Esophagus muscularis mucosa (tissue), 4 donors: ENCODE results near the gene HLA-DPA1. TPM values are rescaled to one million over a fixed set of nuclear protein-coding genes. Genes with fewer than 3 reads are reported as not detected.
A peak's percentile ranks its signal among the peaks of the same experiment; 100 is the strongest.

ENCODE experiments used
- DNase-seq: peaks from one replicate; pipeline ENCODE4 v3.0.0-alpha.2; 2017; ENCODE audit errors: extremely low spot score
- H3K27ac ChIP-seq, 4 donors: fragments of 200-600 bp; sonication (generic); replicated peaks in 1 of 4; 1 replicate in 3 of 4; 2 replicates in 1 of 4; pipeline ENCODE4 v1.5.1; 2016 to 2019; ENCODE audit warnings: mild to moderate bottlenecking in 1 of 4
- H3K27me3 ChIP-seq, 4 donors: fragments of 200-600 bp; sonication (generic); one replicate each; pipeline versions ENCODE4 v1.5.1 to v1.6.0; 2016 to 2019
- H3K36me3 ChIP-seq, 4 donors: fragments of 200-600 bp; sonication (generic); one replicate each; pipeline ENCODE4 v1.5.1; 2016 to 2019
- H3K4me1 ChIP-seq, 4 donors: fragments of 200-600 bp; sonication (generic); one replicate each; pipeline ENCODE4 v1.5.1; 2016 to 2019
- H3K4me3 ChIP-seq, 4 donors: fragments of 200-600 bp; sonication (generic); 1 replicate in 2 of 4; 2 replicates in 2 of 4; pipeline ENCODE4 v1.5.1; 2016 to 2019; ENCODE audit warnings: mild to moderate bottlenecking in 4 of 4, moderate library complexity in 1 of 4
- H3K9me3 ChIP-seq, 4 donors: fragments of 200-600 bp; sonication (generic); 1 replicate in 3 of 4; 2 replicates in 1 of 4; pipeline ENCODE4 v1.5.1; 2016 to 2019
- EP300 ChIP-seq: sonication (generic); formaldehyde crosslinking; IDR thresholded peaks from one replicate; pipeline ENCODE4 v1.6.1; 2017; ENCODE audit warnings: antibody characterized with exemption
- POLR2A ChIP-seq: fragments of 450-650 bp; IDR thresholded peaks from one replicate; pipeline ENCODE4 v1.6.1; 2017; ENCODE audit warnings: antibody characterized with exemption, moderate library complexity, mild to moderate bottlenecking, low read depth
- POLR2AphosphoS5 ChIP-seq, 2 donors: sonication (generic); formaldehyde crosslinking; IDR thresholded peaks; one replicate each; pipeline ENCODE4 v1.6.1; 2017; ENCODE audit warnings: antibody characterized with exemption in 2 of 2
- WGBS: methylation state at CpG from one replicate; pipeline ENCODE4 v1.1.5; 2018; 5-methylcytosine and 5-hydroxymethylcytosine counted together
- intact Hi-C: fragments of 100-400 bp; cut with DNase I; formaldehyde crosslinking; loops from one replicate; pipeline ENCODE4 v1.15.1; 2023
- total RNA-seq, 4 donors: library from RNA; depleted of rRNA; stranded (reverse); fragments of >200 nt; gene quantifications; one replicate each; pipeline versions ENCODE4 v1.1.0 to v1.2.1, GENCODE V29; 2016
- TF ChIP-seq, protein P1 (sequence below), 3 experiments: fragments of 200-600 bp in 2 of 3; fragments of 450-650 bp in 1 of 3; sonication (generic) in 2 of 3; IDR thresholded peaks; one replicate each; pipeline ENCODE4 v1.5.1; 2017 to 2019; ENCODE audit warnings: antibody characterized with exemption in 3 of 3, mild to moderate bottlenecking in 2 of 3, moderate library complexity in 1 of 3

The HLA-DPA1 gene
- total RNA-seq, 4 donors from 2014 or later = 28.5 to 91.3 (median 65.9) TPM

GRCh38 chr6:33028220-33028849, 45.1 kb downstream of the HLA-DPA1 start:
- DNase-seq = no peak
- no peaks in the 10 kb centered on the region for H3K36me3 ChIP-seq
- WGBS = 12% methylated on average over 1 of the region's 1 CpG
- H3K27ac ChIP-seq = peak overlapping the region; percentile 31 to 65 (median 53)
- TF ChIP-seq POLR2A = no peak
- no peak for TF ChIP-seq POLR2AphosphoS5 (IDR thresholded peaks at IDR 0.05)
- TF ChIP-seq, protein P1, sequence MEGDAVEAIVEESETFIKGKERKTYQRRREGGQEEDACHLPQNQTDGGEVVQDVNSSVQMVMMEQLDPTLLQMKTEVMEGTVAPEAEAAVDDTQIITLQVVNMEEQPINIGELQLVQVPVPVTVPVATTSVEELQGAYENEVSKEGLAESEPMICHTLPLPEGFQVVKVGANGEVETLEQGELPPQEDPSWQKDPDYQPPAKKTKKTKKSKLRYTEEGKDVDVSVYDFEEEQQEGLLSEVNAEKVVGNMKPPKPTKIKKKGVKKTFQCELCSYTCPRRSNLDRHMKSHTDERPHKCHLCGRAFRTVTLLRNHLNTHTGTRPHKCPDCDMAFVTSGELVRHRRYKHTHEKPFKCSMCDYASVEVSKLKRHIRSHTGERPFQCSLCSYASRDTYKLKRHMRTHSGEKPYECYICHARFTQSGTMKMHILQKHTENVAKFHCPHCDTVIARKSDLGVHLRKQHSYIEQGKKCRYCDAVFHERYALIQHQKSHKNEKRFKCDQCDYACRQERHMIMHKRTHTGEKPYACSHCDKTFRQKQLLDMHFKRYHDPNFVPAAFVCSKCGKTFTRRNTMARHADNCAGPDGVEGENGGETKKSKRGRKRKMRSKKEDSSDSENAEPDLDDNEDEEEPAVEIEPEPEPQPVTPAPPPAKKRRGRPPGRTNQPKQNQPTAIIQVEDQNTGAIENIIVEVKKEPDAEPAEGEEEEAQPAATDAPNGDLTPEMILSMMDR (IDR thresholded peaks at IDR 0.05) = no peak
- TF ChIP-seq EP300 = no peak
- H3K9me3 ChIP-seq = no peaks in the 10 kb centered on the region
- H3K27me3 ChIP-seq = peaks cover 0 to 5% (median 0%) of the 10 kb centered on the region in 4 donors
- no peak overlapping the region for H3K4me3 ChIP-seq
- intact Hi-C loops = no loop called here
- H3K4me1 ChIP-seq = peaks cover 0 to 17% (median 2%) of the 10 kb centered on the region in 4 donors

GRCh38 chr6:33024521-33024920, 48.9 kb downstream of the HLA-DPA1 start:
- Histone ChIP-seq H3K4me1 (peaks cover 4 to 22% (median 11%) of the 10 kb centered on the region in 4 donors), H3K4me3 (no peak overlapping the region), H3K27me3 (no peaks in the 10 kb centered on the region), H3K27ac (no peak overlapping the region), H3K36me3 (no peaks in the 10 kb centered on the region), H3K9me3 (no peaks in the 10 kb centered on the region)
- TF ChIP-seq POLR2A (no peak), EP300 (no peak), POLR2AphosphoS5 (IDR thresholded peaks at IDR 0.05) (no peak)
- TF ChIP-seq, protein P1 (IDR thresholded peaks at IDR 0.05) = no peak
- no peak for DNase-seq
- intact Hi-C loops = no loop called here

DNA sequence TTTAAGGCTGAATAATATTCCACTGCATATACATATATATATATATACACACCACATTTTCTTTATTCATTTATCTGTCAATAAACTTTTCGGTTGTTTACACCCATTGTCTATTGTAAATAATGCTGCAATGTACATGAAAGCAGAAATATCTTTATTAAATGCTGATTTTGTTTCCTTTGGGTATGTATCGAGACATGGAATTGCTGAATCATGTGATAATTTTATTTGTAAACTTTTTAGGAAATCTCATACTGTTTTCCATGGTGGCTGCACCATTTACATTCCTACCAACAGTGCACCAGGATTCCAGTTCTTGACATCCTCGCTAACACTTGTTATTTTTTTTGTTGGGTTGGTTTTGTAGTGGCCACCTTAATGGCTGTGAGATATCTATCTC, 49.9 kb downstream of the HLA-DPA1 start:
- intact Hi-C loops = no loop called here
- Histone ChIP-seq H3K27me3 (peaks cover 0 to 3% (median 0%) of the 10 kb centered on the region in 4 donors), H3K36me3 (no peaks in the 10 kb centered on the region), H3K4me3 (no peak overlapping the region), H3K27ac (no peak overlapping the region), H3K4me1 (peaks cover 9 to 22% (median 15%) of the 10 kb centered on the region in 4 donors), H3K9me3 (no peaks in the 10 kb centered on the region)
- 71% methylated on average over 3 of the region's 3 CpGs for WGBS
- no peak for DNase-seq
- no peak for TF ChIP-seq EP300
- no peak for TF ChIP-seq POLR2A
- TF ChIP-seq, protein P1 (IDR thresholded peaks at IDR 0.05) = no peak
- TF ChIP-seq POLR2AphosphoS5 (IDR thresholded peaks at IDR 0.05) = no peak

DNA sequence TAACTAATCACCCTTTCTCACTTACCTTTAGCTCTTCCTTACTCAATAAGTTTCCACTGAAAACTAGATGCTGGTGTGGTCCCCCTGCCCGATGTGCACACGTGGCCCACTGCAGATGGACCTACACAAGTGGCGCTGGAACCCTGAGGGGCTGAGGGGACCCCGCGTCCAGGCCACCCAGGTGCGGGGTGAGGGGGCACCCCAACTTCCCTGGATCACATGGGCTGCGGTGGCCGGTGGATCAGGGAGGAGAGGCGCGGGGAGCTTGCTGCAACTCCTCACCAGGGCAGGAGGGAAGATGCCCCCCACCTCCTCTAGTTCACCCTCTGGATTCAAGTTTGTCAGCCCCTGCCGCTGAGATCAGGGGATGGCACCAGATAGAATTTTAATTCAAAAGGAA, 51.5 kb downstream of the HLA-DPA1 start:
- Histone ChIP-seq H3K27ac (no peak overlapping the region), H3K4me3 (no peak overlapping the region), H3K27me3 (peaks cover 0 to 13% (median 2%) of the 10 kb centered on the region in 4 donors), H3K9me3 (no peaks in the 10 kb centered on the region), H3K36me3 (no peaks in the 10 kb centered on the region), H3K4me1 (peaks cover 19 to 24% (median 22%) of the 10 kb centered on the region in 4 donors)
- no peak for DNase-seq
- WGBS = 69% methylated on average over 5 of the region's 11 CpGs
- intact Hi-C loops = no loop called here
- TF ChIP-seq POLR2AphosphoS5 (IDR thresholded peaks at IDR 0.05) (no peak), POLR2A (no peak), EP300 (no peak)
- TF ChIP-seq, protein P1 (IDR thresholded peaks at IDR 0.05) = no peak
